Activated T-helper 9 cell treated with anti-CD3 and anti-CD28 coated beads, Interleukin-2, amount 50 U/mL, for 16 hours (primary cell): ENCODE data around the gene BANP.
"Not testable (repeated sequence)": the region's sequence is repeated elsewhere in the genome, so short reads cannot be mapped to it uniquely, and the experiment has no call there.

Source experiments
- DNase-seq: peaks from one replicate; pipeline ENCODE4 v3.0.0-alpha.2; 2020; ENCODE audit warnings: low read depth

BANP gene

GRCh38 chr16:87927195-87927562 is 24.1 kb upstream of the BANP start:
- no peak for DNase-seq

GRCh38 chr16:87929986-87930385 is 21.2 kb upstream of the BANP start:
- no peak for DNase-seq

GRCh38 chr16:87930456-87930855 is 20.8 kb upstream of the BANP start:
- no peak for DNase-seq

- no peak for DNase-seq
Measured at GRCh38 chr16:87931504-87931903, 19.7 kb upstream of the BANP start.

- DNase-seq: not testable (repeated sequence)
Measured at GRCh38 chr16:87932475-87933139, 18.6 kb upstream of the BANP start.

GRCh38 chr16:87933140-87933495 is 18.1 kb upstream of the BANP start:
- no peak for DNase-seq

- not testable (repeated sequence) for DNase-seq
Measured at GRCh38 chr16:87934752-87935425, 16.3 kb upstream of the BANP start.

GRCh38 chr16:87936016-87936374 is 15.2 kb upstream of the BANP start:
- not testable (repeated sequence) for DNase-seq

- no peak for DNase-seq
Measured at GRCh38 chr16:87936375-87937230, 14.6 kb upstream of the BANP start, which contains the start of gene CA5A. TSS of gene CA5A (minus strand) at chr16:87936529. CDS start at chr16:87936450, 79 bp downstream.

- DNase-seq: not testable (repeated sequence)
Measured at GRCh38 chr16:87937231-87937542, 14.0 kb upstream of the BANP start.

GRCh38 chr16:87938412-87938949 is 12.8 kb upstream of the BANP start:
- DNase-seq: no peak

GRCh38 chr16:87939562-87940423 is 11.4 kb upstream of the BANP start:
- no peak for DNase-seq

GRCh38 chr16:87942680-87943079 is 8.6 kb upstream of the BANP start:
- no peak for DNase-seq

- DNase-seq: no peak
Measured at GRCh38 chr16:87945351-87946042, 5.7 kb upstream of the BANP start.

- no peak for DNase-seq
Measured at GRCh38 chr16:87946596-87947347, 4.5 kb upstream of the BANP start.

GRCh38 chr16:87947356-87948118 is 3.7 kb upstream of the BANP start:
- DNase-seq: no peak

- no peak for DNase-seq
Measured at GRCh38 chr16:87948119-87948545, 3.1 kb upstream of the BANP start.

- DNase-seq: no peak
Measured at GRCh38 chr16:87948735-87949070, 2.5 kb upstream of the BANP start.

- DNase-seq: no peak
Measured at GRCh38 chr16:87949071-87949744, 2.0 kb upstream of the BANP start.
